Measurements from ENCODE around the gene PDLIM4.

PDLIM4 gene

GRCh38 chr5:132254321-132254977 is 3.0 kb upstream of the PDLIM4 start:
- DNase-seq: no peak

GRCh38 chr5:132256086-132256782 is 1.3 kb upstream of the PDLIM4 start:
- no peak for DNase-seq

GRCh38 chr5:132256783-132257130 is 739 bp upstream of the PDLIM4 start:
- no peak for DNase-seq

DNA sequence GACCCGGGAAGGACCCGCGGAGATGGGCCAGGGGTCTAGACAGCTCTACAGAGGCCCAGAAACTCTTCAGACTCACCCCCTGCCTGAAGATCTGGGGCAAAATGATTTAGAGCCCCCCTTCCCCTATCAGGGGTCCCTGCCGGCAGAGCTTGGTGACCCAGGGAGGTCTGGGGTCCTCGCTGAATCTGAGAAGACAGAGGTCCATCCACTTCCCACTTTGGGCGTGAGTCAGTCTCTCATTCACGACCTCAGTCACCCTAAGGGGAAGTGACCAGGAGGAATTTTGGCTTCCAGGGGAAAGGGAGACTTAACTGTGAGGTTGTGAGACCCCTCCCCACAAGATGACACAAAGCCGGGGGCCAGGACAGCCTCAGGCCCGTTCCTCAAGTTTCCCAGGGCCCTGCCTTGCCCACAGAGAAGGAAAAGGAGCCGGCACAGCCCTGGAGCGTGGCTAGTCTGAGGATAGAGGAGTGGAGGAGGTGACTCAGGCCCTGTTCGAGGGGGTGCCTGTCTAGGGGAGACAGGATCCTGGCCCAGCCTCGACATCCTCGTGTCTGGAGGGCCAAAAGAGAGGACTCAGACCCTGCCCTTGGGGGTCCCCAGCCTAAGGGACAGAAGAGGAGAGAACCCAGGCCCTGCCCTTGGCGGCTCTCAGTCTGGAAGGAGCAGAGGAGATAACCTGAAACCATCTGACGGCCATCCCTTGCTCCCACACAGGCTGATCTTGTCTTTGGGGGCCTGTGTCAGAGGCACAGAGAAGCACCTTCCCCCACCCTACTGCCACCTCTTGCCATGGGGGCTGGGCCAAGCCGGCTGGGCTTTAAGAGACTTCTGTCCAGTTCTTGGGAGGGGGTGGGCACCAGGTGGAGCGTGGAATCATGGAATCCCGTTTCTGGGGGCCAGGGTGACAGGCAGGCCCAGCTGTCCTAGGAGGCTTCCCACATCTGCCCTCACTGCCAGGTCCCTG is 889 bp downstream of the PDLIM4 start:
- peak; percentile 60 for DNase-seq

DNA sequence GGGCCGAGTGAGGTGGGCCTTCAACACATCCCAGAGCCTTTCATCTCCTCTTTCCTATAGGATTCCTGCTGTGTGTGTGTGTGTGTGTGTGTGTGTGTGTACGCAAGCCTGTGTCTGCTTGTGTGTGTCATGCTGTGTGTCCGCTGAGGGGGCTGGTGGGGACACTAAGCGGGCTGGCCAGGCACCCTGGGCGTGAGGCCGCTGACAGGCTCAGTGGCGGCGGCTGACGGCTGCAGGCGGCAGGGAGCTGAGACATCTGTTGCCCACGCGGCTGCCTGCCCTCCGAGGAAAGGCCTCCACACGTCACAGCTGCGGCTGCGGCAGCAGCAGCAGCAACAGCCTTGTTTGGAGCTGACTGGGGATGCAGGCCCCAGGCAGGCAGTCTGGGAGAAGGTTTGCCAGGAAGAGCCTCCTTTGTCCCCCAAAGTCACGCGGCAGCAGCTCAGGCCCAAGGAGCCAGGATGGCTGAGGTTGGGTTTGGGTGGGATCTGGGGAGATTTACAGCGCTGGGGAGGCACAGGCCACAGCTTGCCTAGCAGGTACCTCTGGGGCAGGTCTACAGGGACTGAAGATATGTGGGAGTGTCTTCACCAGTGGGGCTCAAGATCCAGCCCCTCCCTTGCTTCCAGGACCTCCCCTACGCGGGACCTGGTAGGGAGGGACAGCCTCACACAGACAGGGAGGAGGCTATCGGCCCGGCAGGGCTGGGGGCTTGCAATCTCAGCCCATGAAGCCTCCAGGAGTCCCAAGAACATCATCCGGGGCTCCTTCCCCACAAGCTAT is 1.8 kb downstream of the PDLIM4 start:
- peak; percentile 46 for DNase-seq

- no peak for DNase-seq
Measured at GRCh38 chr5:132260051-132260450, 2.6 kb downstream of the PDLIM4 start.

DNA sequence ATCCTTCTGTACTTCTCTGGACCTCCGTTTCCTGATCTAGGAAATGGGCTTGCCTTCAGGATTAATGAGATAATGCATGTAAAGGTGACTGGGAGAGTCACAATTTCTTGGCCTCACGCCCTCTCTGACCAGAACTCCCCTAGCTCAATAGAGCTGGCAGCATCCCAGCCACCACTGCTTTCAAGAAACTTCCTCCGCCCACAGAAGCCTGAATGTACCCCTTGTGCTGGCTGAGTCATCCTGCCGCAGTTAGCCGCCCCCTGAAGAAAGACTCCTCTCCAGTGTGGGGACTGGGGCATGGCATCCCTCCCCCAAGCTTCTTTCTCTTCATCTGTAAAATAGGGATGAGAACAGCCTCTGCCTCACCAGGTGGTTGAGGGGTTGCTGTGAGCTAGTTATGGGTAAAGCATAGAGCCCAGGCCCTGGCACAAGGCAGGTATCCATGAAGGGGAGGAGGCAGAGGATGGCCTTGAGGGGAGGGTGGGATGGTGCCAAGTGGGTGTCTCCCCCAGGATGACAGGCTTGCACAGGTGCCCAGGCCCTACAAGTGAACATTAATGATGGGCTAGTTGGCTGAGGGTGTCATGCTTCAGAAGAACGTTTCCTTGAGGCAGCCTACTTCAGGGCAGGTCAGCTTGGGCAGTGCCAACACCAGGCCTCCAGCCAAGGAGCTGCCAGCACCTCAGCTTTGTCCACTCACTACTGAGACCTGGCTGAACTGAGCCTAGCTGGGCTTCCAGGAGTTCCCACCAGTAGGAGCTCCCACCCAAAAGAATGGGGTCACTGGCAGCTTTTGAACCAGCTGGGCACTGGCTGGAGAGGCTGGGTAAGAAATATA is 3.4 kb downstream of the PDLIM4 start:
- peak; percentile 70 for DNase-seq

DNA sequence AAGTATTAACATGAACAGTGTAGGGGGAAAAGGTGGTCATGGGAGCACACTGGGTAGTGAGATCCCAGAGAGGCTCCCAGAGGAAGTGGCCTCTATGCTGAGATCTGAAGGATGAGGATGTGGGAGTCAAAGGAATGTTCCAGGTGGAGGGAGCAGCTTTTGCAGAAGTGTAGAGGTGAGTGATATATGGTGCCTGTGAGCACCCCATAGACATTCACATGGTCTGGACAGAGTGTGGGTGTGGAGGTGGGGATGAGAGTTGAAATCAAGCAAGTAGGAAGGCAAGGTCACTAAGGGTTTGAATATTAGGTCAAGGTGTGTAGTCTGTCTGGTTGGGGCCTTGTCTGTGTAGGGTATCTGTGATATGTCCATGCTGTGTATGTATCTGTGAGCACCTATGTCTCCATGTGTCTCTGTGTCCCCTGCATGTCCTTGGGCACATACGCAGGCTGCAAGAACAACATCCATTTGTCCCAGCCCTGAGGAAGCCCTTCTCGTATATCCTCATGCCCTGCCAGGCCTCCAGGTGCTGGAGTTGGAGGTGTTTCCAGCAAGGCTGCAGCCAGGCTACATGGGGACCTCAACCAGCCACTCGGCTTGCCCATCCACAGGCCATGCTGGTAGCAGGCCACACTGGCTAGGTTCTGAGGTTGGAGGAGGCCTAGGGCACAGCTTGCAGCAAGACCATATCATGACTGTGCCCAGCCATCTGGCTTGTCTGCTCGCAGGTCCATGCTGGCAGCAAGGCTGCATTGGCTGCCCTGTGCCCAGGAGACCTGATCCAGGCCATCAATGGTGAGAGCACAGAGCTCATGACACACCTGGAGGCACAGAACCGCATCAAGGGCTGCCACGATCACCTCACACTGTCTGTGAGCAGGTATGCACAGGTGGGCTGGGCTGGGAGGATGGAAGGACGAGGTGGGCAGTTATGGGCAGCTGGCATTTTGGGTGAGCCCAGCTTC is 4.7 kb downstream of the PDLIM4 start:
- DNase-seq: peak; percentile 62

DNA sequence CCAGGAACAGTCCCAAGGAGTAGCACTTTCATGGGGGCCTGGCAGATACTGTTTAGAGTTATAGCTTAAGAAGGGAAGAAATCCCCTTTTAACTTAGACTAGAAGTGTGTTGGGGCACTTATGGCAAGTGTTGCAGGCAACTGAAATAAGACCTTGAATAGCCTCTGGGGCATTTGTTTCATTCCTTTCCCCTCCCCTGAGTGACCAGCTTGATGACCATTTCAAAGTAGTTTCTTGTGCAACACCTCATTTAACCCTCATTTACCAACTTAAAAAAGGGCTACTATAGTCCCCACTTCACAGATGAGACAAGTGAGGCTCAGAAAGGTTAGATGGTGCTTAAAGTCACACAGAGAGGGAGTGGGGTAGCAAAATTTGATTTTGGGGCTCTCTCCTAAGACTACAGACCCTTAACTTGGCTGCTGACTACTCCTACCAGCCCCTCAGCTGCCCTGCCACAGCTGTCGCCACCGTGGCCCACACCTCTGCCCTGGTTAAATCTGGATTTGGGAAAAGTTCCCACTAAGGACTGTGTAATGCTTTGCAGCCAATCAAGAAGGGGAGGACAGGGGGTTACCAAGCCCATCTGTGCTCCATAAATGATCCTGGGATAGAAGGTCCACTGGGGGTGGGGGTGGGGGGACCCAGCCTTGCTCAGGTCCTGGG is 5.5 kb downstream of the PDLIM4 start:
- peak; percentile 36 for DNase-seq

DNA sequence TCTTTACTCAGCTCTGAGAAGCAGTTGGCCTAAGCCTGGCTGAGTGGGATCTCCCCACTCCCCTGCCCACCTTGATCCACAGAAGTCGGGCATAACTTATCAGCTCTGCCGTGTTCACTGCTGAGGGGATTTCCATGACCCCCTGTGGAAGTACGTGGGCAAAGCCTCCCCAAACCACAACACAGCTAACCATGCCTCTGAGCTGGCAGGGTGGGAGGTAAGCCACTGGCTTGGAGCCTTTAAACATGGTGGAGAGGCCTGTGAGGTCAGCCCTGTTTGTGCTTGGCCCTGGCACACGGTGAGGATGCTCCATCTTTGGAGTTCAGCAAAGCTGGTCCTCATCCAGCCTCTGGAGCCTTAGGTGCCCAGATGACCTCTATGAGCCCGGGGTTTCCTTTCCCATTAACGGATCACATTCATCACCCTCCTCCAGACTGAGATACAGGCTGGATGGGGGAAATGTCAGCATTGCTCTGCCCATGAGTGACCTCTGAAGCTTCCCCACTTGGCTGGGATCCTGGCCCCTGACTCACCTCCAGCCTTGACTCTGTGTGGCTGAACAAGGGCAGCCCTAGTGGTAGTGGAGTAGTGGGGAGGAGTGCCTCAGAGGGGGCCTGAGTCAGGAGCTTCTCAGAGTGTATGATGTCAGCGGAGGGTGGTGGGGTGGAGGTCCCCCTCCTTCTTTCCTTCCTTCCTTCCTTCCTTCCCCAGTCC is 6.2 kb downstream of the PDLIM4 start:
- DNase-seq: peak; percentile 75

DNA sequence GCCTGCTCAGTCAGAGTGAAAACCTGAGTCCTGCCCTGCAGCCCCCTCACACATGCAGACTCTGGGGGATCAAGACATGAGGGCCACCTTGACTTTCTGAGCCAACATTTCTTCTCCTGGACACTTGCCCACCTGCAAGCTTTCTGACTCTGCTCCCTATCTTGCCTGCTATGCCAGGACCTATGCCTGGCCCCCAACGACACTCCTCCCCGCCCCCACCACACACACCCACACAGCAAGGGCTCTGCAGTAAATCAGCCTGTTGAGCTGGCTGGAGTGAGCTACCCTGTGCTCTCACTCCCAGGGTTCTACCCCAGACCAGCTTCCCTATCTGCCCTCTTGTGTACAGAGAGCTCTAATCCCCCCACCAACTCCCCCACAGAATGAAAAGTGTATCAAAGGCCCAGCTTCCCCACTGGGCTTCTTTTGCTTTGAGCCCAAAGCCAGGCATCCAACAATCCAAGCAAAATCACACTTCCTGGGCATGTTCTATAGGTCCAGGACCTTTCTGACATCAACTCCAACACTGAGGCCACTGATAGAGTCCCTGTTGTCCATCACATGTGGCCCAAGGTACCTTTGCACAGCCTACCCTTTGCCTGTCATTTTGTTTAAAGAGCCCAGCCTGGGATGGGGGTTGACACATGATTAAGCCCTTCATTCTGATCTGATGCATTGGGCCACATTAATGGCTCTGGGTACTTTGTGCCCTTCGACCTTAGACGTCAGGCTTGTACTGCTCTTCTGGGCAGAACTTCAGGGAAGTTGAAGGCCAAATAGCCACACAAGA is 7.2 kb downstream of the PDLIM4 start:
- no peak for DNase-seq

- DNase-seq: no peak
Measured at GRCh38 chr5:132265336-132266030, 8.0 kb downstream of the PDLIM4 start.

GRCh38 chr5:132266031-132266835 is 8.7 kb downstream of the PDLIM4 start:
- DNase-seq: no peak

GRCh38 chr5:132266836-132267160 is 9.3 kb downstream of the PDLIM4 start:
- no peak for DNase-seq

GRCh38 chr5:132267166-132267739 is 9.8 kb downstream of the PDLIM4 start:
- DNase-seq: no peak

GRCh38 chr5:132267931-132268768 is 10.7 kb downstream of the PDLIM4 start:
- DNase-seq: no peak

Data from activated effector memory CD4-positive, alpha-beta T cell treated with anti-CD3 and anti-CD28 coated beads, Interleukin-2, amount 50 U/mL, for 16 hours (primary cell).